Psoas muscle (tissue), 8 donors: Measurements from ENCODE around the gene TNF. TPM values are rescaled to one million over a fixed set of nuclear protein-coding genes. Genes with fewer than 3 reads are reported as not detected.
"Not testable (repeated sequence)": the region's sequence is repeated elsewhere in the genome, so short reads cannot be mapped to it uniquely, and the experiment has no call there.

Source experiments
- ATAC-seq, 4 donors: fragments of 200-7000 bp; cut with Tn5 transposase; one replicate each; pipeline ENCODE4 v1.9.1; 2020; ENCODE audit warnings: moderate library complexity in 3 of 4, mild to moderate bottlenecking in 2 of 4
- DNase-seq, 2 donors: peaks; one replicate each; pipeline ENCODE4 v3.0.0-alpha.2; 2020
- H3K27ac ChIP-seq: fragments of 200-600 bp; one replicate; pipeline ENCODE4 v1.8.0; 2022
- H3K27me3 ChIP-seq, 3 donors: fragments of 200-600 bp in 1 of 3; one replicate each; pipeline versions ENCODE4 v1.6.1 to v1.8.0; 2013 to 2022; ENCODE audit warnings: low read length in 2 of 3, mild to moderate bottlenecking in 2 of 3, moderate library complexity in 1 of 3; ENCODE audit not compliant: insufficient read depth in 3 of 3
- H3K36me3 ChIP-seq, 2 donors: fragments of 200-600 bp in 1 of 2; one replicate each; pipeline versions ENCODE4 v1.6.1 to v1.8.0; 2013 to 2022; ENCODE audit warnings: low read depth in 1 of 2, mild to moderate bottlenecking in 1 of 2, moderate library complexity in 1 of 2; ENCODE audit not compliant: insufficient read depth in 1 of 2
- H3K4me1 ChIP-seq: fragments of 200-600 bp; one replicate; pipeline ENCODE4 v1.8.0; 2022
- H3K4me3 ChIP-seq: fragments of 200-600 bp; one replicate; pipeline ENCODE4 v1.8.0; 2022; ENCODE audit warnings: mild to moderate bottlenecking
- H3K9me3 ChIP-seq: fragments of 200-600 bp; one replicate; pipeline ENCODE4 v1.8.0; 2022
- CTCF ChIP-seq: fragments of 200-600 bp; IDR thresholded peaks from one replicate; pipeline ENCODE4 v1.8.0; 2022; ENCODE audit warnings: antibody characterized with exemption
- WGBS, 3 donors: extraction: QIAGEN DNeasy Blood & Tissue Kit; methylation state at CpG; one replicate each; pipeline versions ENCODE4 v1.1.6 to v1.1.7; 2013; 5-methylcytosine and 5-hydroxymethylcytosine counted together
- intact Hi-C, 2 donors: fragments of 100-400 bp; cut with DNase I; formaldehyde crosslinking; loops; one replicate each; pipeline versions ENCODE4 v1.11.0 to v1.14.2; 2022
- polyA plus RNA-seq, 3 donors: library from polyadenylated mRNA; stranded (reverse); fragments of 200-250 nt; gene quantifications; one replicate each; pipeline ENCODE4 v1.2.3, GENCODE V29; 2013
- total RNA-seq, 4 donors: library from RNA; stranded (reverse); fragmentation: NEBNext Ultra II Directional in 2 of 4; extraction: Animal tissue kit (Norgen Biotek cat#: 25700) in 2 of 4; gene quantifications; one replicate each; pipeline versions ENCODE4 v1.2.1 to v1.2.4, GENCODE V29; 2021 to 2023
- donor health status: healthy with polysubstance abuse.
- donor health status: DM: no; HTN: no; CAD: no; lungs with moderate emphysema.
- donor health status: Bipolar disorder and iron deficiency.
- donor health status: healthy.
- donor health status: DM: yes; HTN: yes; CAD: no.
- donor health status: DM: no; HTN: no; CAD: no.
- donor health status: DM: no; HTN: no; CAD: no.
- donor health status: DM: yes; HTN: yes; CAD: no.

TNF gene
- total and polyA plus RNA-seq, 7 donors = 0.09 to 0.81 (median 0.34) TPM; not detected in 2

- peak; percentile 34 for TF ChIP-seq CTCF
- H3K27me3 ChIP-seq, H3K4me3 ChIP-seq, intact Hi-C loops, ATAC-seq, H3K27ac ChIP-seq, H3K9me3 ChIP-seq: not testable (repeated sequence)
- Histone ChIP-seq H3K36me3 (peaks cover 2 to 64% of the 10 kb centered on the region in 2 donors), H3K4me1 (peaks cover 11% of the 10 kb centered on the region)
- peak in 1 of 2 donors; percentile 69 for DNase-seq
- 56 to 65% (median 63%) methylated on average over 5 of the region's 5 CpGs for WGBS, 3 donors
Observed at GRCh38 chr6:31551371-31551770, 24.0 kb upstream of the TNF start.

- DNase-seq = no peak
- Histone ChIP-seq H3K27ac (no peak overlapping the region), H3K9me3 (no peaks in the 10 kb centered on the region), H3K4me1 (peaks cover 22% of the 10 kb centered on the region), H3K27me3 (no peaks in the 10 kb centered on the region), H3K36me3 (peaks cover 3 to 73% of the 10 kb centered on the region in 2 donors), H3K4me3 (no peak overlapping the region)
- ATAC-seq = no peak
- 69 to 74% (median 71%) methylated on average over 3 of the region's 3 CpGs for WGBS, 3 donors
- intact Hi-C loops = no loop called here
- no peak for TF ChIP-seq CTCF
Observed at GRCh38 chr6:31556307-31556706, 19.1 kb upstream of the TNF start.

GRCh38 chr6:31557443-31558317, 17.7 kb upstream of the TNF start:
- H3K36me3 ChIP-seq = peaks cover 3 to 64% of the 10 kb centered on the region in 2 donors
- H3K9me3 ChIP-seq = no peaks in the 10 kb centered on the region
- no peak for ATAC-seq
- no peak overlapping the region for H3K27ac ChIP-seq
- no peak for TF ChIP-seq CTCF
- intact Hi-C loops = no loop called here
- peaks cover 22% of the 10 kb centered on the region for H3K4me1 ChIP-seq
- 66 to 69% (median 68%) methylated on average over 24 of the region's 24 CpGs for WGBS, 3 donors
- no peak for DNase-seq
- no peaks in the 10 kb centered on the region for H3K27me3 ChIP-seq
- no peak overlapping the region for H3K4me3 ChIP-seq

GRCh38 chr6:31558318-31558625, 17.1 kb upstream of the TNF start:
- ATAC-seq = no peak
- peak overlapping the region; percentile 41 for H3K27ac ChIP-seq
- no peak for DNase-seq
- H3K36me3 ChIP-seq = peaks cover 3 to 60% of the 10 kb centered on the region in 2 donors
- no peak for TF ChIP-seq CTCF
- H3K4me3 ChIP-seq = no peak overlapping the region
- peaks cover 22% of the 10 kb centered on the region for H3K4me1 ChIP-seq
- intact Hi-C loops = no loop called here
- H3K9me3 ChIP-seq = no peaks in the 10 kb centered on the region
- 75 to 86% (median 85%) methylated on average over 8 of the region's 8 CpGs for WGBS, 3 donors
- H3K27me3 ChIP-seq = no peaks in the 10 kb centered on the region
